GM21360 (cell line): ENCODE data around the gene RNF215.
"Not testable (repeated sequence)": the region's sequence is repeated elsewhere in the genome, so short reads cannot be mapped to it uniquely, and the experiment has no call there.

Source experiments
- ATAC-seq: cut with Tn5 transposase; IDR thresholded peaks from one replicate; pipeline ENCODE4 v1.9.1; 2021; ENCODE audit warnings: mild to moderate bottlenecking, moderate library complexity; ENCODE audit not compliant: unreplicated experiment

The RNF215 gene

GRCh38 chr22:30365891-30366290 lies 21.3 kb downstream of the RNF215 start:
- ATAC-seq, result no peak

GRCh38 chr22:30362651-30363281 lies 24.4 kb downstream of the RNF215 start:
- no peak for ATAC-seq

GRCh38 chr22:30361916-30362650 lies 25.1 kb downstream of the RNF215 start:
- no peak for ATAC-seq

- ATAC-seq, result no peak
Observed at GRCh38 chr22:30358541-30358940, 28.7 kb downstream of the RNF215 start.

- ATAC-seq, result no peak
Observed at GRCh38 chr22:30357650-30358215, 29.5 kb downstream of the RNF215 start.

GRCh38 chr22:30357236-30357570 lies 30.0 kb downstream of the RNF215 start:
- ATAC-seq, result no peak

- ATAC-seq, result peak; percentile 90
Observed at GRCh38 chr22:30356449-30357235, 30.6 kb downstream of the RNF215 start, which contains the start of the genes CCDC157 and SF3A1. CCDC157 (plus strand) TSS chr22:30357007; CDS start chr22:30366001, 8,994 bp downstream. SF3A1 (minus strand) TSS chr22:30356894; CDS start chr22:30356792, 102 bp downstream.

- no peak for ATAC-seq
Observed at GRCh38 chr22:30354644-30355043, 32.6 kb downstream of the RNF215 start.

GRCh38 chr22:30351226-30351625 lies 36.0 kb downstream of the RNF215 start:
- no peak for ATAC-seq

- ATAC-seq, result no peak
Observed at GRCh38 chr22:30348809-30349208, 38.4 kb downstream of the RNF215 start.

- no peak for ATAC-seq
Observed at GRCh38 chr22:30348404-30348803, 38.8 kb downstream of the RNF215 start.

- no peak for ATAC-seq
Observed at GRCh38 chr22:30347255-30347892, 39.8 kb downstream of the RNF215 start.

- ATAC-seq, result no peak
Observed at GRCh38 chr22:30344447-30345200, 42.6 kb downstream of the RNF215 start.

GRCh38 chr22:30340911-30341685 lies 46.1 kb downstream of the RNF215 start:
- no peak for ATAC-seq

- ATAC-seq, result no peak
Observed at GRCh38 chr22:30338802-30339201, 48.4 kb downstream of the RNF215 start.

GRCh38 chr22:30338341-30338740 lies 48.9 kb downstream of the RNF215 start:
- ATAC-seq, result not testable (repeated sequence)

- ATAC-seq, result no peak
Observed at GRCh38 chr22:30337461-30337778, 49.8 kb downstream of the RNF215 start.

- no peak for ATAC-seq
Observed at GRCh38 chr22:30336752-30337460, 50.3 kb downstream of the RNF215 start.

GRCh38 chr22:30335236-30335635 lies 52.0 kb downstream of the RNF215 start:
- ATAC-seq, result no peak
